Measurements from ENCODE around the gene S100A5.
A peak's percentile ranks its signal among the peaks of the same experiment; 100 is the strongest.

S100A5 gene

DNA sequence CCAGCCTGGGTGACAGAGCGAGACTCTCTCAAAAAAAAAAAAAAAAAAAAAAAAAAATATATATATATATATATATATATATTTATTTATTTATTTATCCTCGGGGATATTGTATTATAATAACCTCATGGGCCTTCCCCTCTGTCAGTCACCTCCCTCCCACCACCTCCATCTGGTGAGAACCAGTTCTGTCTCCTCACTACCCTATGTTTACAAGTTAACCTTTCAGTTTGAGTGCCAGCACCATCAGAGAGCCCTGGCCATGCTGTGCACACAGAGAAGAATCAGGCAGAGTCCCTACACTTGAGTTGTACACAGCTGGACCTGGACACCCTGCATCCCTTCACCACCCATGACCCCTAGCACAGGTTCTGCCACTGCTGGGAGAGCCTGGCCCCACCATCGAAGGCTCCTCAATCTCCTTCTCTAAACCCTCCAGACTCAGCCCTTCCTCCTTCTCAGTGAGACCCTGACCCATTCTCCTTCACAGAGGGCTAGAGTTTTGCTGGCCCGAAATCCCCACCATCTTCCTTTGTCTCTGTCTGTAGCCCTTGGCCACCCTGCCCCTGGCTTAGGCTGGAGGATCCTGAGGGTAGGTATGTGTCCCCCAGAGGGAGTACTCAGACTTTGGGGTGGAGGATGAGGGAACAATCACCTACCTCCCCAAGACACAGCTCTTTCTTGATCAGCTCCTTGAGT lies 1.2 kb downstream of the S100A5 start:
- DNase-seq (ENCODE audit: low read depth): no peak
- TF ChIP-seq, protein P1, sequence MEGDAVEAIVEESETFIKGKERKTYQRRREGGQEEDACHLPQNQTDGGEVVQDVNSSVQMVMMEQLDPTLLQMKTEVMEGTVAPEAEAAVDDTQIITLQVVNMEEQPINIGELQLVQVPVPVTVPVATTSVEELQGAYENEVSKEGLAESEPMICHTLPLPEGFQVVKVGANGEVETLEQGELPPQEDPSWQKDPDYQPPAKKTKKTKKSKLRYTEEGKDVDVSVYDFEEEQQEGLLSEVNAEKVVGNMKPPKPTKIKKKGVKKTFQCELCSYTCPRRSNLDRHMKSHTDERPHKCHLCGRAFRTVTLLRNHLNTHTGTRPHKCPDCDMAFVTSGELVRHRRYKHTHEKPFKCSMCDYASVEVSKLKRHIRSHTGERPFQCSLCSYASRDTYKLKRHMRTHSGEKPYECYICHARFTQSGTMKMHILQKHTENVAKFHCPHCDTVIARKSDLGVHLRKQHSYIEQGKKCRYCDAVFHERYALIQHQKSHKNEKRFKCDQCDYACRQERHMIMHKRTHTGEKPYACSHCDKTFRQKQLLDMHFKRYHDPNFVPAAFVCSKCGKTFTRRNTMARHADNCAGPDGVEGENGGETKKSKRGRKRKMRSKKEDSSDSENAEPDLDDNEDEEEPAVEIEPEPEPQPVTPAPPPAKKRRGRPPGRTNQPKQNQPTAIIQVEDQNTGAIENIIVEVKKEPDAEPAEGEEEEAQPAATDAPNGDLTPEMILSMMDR (conservative IDR thresholded peaks at IDR 0.05; ENCODE audit: low read depth, low read length): no peak
- H3K4me3 ChIP-seq (ENCODE audit: low read length): no peak overlapping the region

DNA sequence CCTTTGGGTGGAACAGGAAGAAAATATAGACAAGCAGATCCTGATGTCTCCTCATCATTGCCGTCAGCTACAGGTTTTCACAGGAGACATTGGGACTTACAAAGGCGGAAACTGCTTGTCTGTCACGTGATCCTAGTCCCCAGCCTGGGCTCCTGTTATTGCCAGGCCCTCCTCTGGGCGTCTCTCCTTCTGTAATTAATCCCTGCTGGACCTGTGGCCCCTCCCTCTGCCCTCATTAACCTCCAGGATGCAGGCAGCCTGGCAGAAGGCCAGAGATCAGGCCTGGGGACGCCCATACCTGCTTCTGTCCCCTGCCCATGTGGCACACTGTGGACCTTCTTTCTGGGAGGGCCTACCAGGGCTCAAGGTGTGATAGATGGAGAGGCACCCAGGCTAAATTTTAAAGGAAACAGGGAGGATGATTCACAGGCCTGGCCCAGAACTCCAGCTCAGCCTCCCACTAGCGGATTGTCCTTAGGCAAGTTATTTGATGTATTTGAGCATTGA lies 2.4 kb downstream of the S100A5 start:
- DNase-seq (ENCODE audit: low read depth): no peak
- TF ChIP-seq, protein P1 (conservative IDR thresholded peaks at IDR 0.05; ENCODE audit: low read depth, low read length): no peak
- no peak overlapping the region for H3K4me3 ChIP-seq (ENCODE audit: low read length)

DNA sequence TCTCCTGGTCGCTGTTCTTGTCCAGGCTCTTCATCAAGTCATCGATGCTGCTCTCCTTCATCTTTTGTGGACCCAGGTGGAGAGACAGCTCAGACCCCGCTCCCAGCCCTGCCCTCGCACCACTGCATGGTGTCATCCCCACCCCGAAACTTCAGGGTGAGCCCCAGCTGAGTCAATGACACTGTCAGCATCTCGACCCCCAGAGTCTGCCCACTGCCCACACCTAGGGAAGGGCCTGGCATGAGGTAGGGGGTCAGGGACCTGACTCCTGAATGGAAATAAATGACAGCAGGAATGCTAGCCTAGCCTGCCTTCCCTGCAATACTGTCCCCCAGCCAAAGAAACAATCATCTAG lies 3.4 kb downstream of the S100A5 start:
- TF ChIP-seq, protein P1 (conservative IDR thresholded peaks at IDR 0.05; ENCODE audit: low read depth, low read length): no peak
- no peak overlapping the region for H3K4me3 ChIP-seq (ENCODE audit: low read length)
- DNase-seq (ENCODE audit: low read depth): no peak

DNA sequence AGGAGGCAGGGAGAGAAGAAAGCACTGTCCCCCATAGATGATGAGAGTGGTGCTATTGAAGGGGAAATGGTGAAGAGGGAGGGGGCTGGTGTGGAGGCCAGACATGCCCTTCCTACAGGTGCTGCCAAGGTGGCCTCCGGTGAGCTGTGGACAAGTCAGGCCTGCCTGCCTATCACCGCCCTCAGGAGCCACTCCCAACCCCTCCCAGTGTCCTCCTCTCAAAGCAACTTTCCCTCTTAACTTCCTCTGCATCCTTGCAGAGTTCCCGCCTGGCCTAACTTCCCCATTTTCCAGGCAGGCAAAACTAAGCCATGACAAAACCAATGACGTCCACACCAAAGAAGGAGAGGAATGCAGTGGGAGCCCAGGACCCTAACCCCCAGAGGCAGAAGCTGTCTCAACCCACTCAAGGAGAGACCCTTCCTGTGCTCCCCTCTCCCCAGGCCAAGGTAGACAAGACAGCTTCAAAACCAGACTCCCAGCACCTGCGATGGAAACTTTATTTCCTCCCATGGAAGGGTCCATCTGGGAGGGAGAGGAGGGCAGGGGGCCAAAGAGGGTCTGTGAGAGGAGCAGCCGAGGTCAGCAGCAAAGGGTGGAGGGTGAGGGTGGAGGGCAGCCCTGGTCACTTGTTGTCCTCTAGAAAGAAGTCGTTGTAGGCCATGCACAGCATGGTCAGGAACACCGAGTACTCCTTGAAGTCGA lies 3.9 kb downstream of the S100A5 start:
- no peak for DNase-seq (ENCODE audit: low read depth)
- TF ChIP-seq, protein P1 (conservative IDR thresholded peaks at IDR 0.05; ENCODE audit: low read depth, low read length): no peak
- peak overlapping the region; percentile 81 for H3K4me3 ChIP-seq (ENCODE audit: low read length)

DNA sequence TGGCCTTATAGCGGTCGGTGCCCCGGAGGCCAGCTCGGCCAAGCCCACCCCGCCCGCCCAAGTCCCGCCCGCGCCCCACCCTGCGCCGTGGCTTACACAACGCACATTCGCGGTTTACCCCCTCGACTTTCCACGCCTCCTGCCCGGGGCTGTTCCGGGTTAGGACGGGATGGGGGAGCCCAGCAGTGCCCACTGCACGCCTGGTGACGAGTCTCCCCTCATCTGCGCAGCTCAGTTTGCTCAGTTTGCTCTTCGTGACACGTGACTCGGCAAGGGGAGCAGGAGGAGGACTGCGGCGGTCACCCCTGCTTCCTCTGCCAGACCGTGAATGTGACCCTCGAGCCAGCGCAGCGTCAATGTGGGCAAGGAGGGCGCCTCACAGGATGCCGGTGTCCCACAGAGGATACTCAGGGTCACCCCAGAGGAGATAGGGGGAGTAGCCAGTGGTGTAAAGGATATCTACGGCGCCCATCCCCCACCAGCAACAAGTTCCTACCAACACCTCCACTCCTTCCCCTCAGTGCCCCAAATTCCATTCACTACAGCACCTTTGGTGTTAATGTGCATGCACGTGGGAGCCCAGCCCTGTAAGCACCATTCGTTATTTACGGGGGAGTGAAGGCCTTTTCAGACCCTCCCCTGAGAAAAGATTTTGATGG lies 4.6 kb downstream of the S100A5 start:
- no peak for DNase-seq (ENCODE audit: low read depth)
- TF ChIP-seq, protein P1 (conservative IDR thresholded peaks at IDR 0.05; ENCODE audit: low read depth, low read length): no peak
- H3K4me3 ChIP-seq (ENCODE audit: low read length): peak overlapping the region; percentile 81

DNA sequence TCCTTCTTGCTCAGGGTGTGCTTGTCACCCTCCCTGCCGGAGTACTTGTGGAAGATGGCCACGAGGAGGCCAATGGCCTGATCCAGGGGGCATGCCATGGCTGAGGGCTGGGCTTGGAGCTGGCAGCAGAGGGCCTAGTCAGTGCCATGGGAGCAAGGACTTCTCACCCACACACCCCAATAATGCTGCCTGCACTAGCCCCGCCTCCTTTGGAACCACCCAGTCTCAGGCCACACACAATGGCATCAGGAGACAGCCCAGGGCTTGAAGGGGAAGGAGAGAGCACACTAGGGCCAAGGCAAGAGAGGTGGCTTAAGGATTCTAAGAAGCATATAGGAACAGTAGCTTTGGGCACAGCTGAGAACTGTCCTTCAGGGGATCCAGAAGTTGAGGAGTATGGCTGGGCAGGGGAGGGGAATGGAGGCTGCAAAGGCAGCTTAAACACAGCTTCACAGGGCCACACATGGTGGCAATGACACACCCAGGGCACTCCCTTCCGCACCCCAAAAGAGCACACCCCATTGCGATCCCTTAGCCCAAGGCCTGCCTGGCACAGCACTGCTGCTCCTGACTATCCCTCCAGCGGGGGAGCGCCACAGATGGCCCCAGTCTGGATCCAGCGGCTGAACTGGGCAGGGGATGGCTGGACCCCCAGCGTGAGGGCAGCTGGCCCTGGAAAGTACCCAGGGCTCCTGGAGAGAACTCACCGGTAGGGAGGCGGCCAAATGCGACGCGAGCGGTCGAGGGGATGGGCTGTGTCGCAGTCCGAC lies 5.3 kb downstream of the S100A5 start, which contains the start of gene S100A6:
S100A6 (minus strand) TSS at position 750 of the 770 bp plus-strand sequence; CDS start at position 98, 652 bp downstream.
- H3K4me3 ChIP-seq (ENCODE audit: low read length): peak within 1 kb of the TSS; percentile 81
- TF ChIP-seq, protein P1 (conservative IDR thresholded peaks at IDR 0.05; ENCODE audit: low read depth, low read length): no peak
- no peak for DNase-seq (ENCODE audit: low read depth)

Data from retinal pigment epithelial cell (primary cell).